Neural cell (in vitro differentiated cells): ENCODE measurements around the gene PPFIA1. TPM values are rescaled to one million over a fixed set of nuclear protein-coding genes. Genes with fewer than 3 reads are reported as not detected.

Experiments
- H2AFZ ChIP-seq: fragments of 200-600, 300-800 bp; sonication (generic), shearing (Covaris generic); 2 replicates; pipeline ENCODE4 v1.6.0; 2014; ENCODE audit warnings: low read depth, mild to moderate bottlenecking, antibody characterized with exemption, low read length, moderate library complexity
- H3F3A ChIP-seq: fragments of 200-600 bp; shearing (Covaris generic); 2 replicates; pipeline ENCODE4 v1.6.1; 2016; ENCODE audit warnings: mild to moderate bottlenecking, moderate library complexity, mixed read lengths, antibody characterized with exemption, low read length; ENCODE audit not compliant: insufficient read depth, poor library complexity, severe bottlenecking
- H3K27ac ChIP-seq: fragments of 200-600, 300-800 bp; sonication (generic), shearing (Covaris generic); 2 replicates; pipeline ENCODE4 v1.5.1; 2014; ENCODE audit warnings: mild to moderate bottlenecking, low read length, moderate library complexity
- H3K27me3 ChIP-seq: fragments of 300-800, 200-600 bp; sonication (generic), shearing (Covaris generic); 2 replicates; pipeline ENCODE4 v1.6.0; 2014; ENCODE audit warnings: mild to moderate bottlenecking, low read depth, low read length, moderate library complexity; ENCODE audit not compliant: insufficient read depth
- H3K36me3 ChIP-seq: fragments of 300-800, 200-600 bp; sonication (generic), shearing (Covaris generic); 2 replicates; pipeline ENCODE4 v1.5.1; 2014; ENCODE audit warnings: mild to moderate bottlenecking, antibody characterized with exemption, low read length, moderate library complexity; ENCODE audit not compliant: insufficient read depth
- H3K4me2 ChIP-seq: fragments of 300-800, 200-600 bp; sonication (generic), shearing (Covaris generic); 2 replicates; pipeline ENCODE4 v1.6.0; 2014; ENCODE audit warnings: mild to moderate bottlenecking, low read length
- H3K4me3 ChIP-seq: fragments of 300-800, 200-600 bp; sonication (generic), shearing (Covaris generic); 2 replicates; pipeline ENCODE4 v1.5.1; 2014; ENCODE audit warnings: mild to moderate bottlenecking, low read length, moderate library complexity
- H3K79me2 ChIP-seq: fragments of 200-600 bp; shearing (Covaris generic); replicated peaks from 2 replicates; pipeline ENCODE4 v1.6.0; 2014; ENCODE audit warnings: mild to moderate bottlenecking, low read length, moderate library complexity; ENCODE audit not compliant: insufficient read depth
- H3K9ac ChIP-seq: fragments of 300-800, 200-600 bp; sonication (generic), shearing (Covaris generic); 2 replicates; pipeline ENCODE4 v1.6.1; 2016; ENCODE audit warnings: mild to moderate bottlenecking, low read length, mixed read lengths
- H3K9me2 ChIP-seq: fragments of 200-600 bp; shearing (Covaris generic); 2 replicates; pipeline ENCODE4 v1.6.1; 2016; ENCODE audit warnings: mild to moderate bottlenecking, low read length, mixed read lengths; ENCODE audit not compliant: insufficient read depth
- H3K9me3 ChIP-seq: fragments of 200-600, 300-800 bp; sonication (generic), shearing (Covaris generic); 2 replicates; pipeline ENCODE4 v1.6.1; 2016; ENCODE audit warnings: mild to moderate bottlenecking, mixed run types, low read length, moderate library complexity, mixed read lengths
- H4K20me1 ChIP-seq: fragments of 200-600 bp; shearing (Covaris generic); 2 replicates; pipeline ENCODE4 v1.6.1; 2016; ENCODE audit warnings: mild to moderate bottlenecking, mixed run types; ENCODE audit not compliant: insufficient read depth
- EP300 ChIP-seq: fragments of 450-650 bp; conservative IDR thresholded peaks from 2 replicates; pipeline ENCODE4 v1.6.1; 2014; ENCODE audit warnings: antibody characterized with exemption, mild to moderate bottlenecking, moderate library complexity; ENCODE audit not compliant: poor library complexity, severe bottlenecking
- EZH2 ChIP-seq: fragments of 200-600, 300-800 bp; shearing (Covaris generic), sonication (generic); IDR thresholded peaks from 2 replicates; pipeline ENCODE4 v1.6.1; 2014; ENCODE audit warnings: antibody characterized with exemption, low read length, borderline replicate concordance, mild to moderate bottlenecking; ENCODE audit not compliant: insufficient read depth, poor library complexity, severe bottlenecking
- MXI1 ChIP-seq: fragments of 450-650 bp; conservative IDR thresholded peaks from 2 replicates; pipeline ENCODE4 v1.6.1; 2014; ENCODE audit warnings: antibody characterized with exemption, mild to moderate bottlenecking; ENCODE audit not compliant: poor library complexity, severe bottlenecking
- POLR2AphosphoS5 ChIP-seq: IDR thresholded peaks from 2 replicates; pipeline ENCODE4 v1.6.1; 2012
- RAD21 ChIP-seq: fragments of 450-650 bp; conservative IDR thresholded peaks from 2 replicates; pipeline ENCODE4 v1.6.1; 2014; ENCODE audit warnings: antibody characterized with exemption, mild to moderate bottlenecking, moderate library complexity
- SMC3 ChIP-seq: fragments of 450-650 bp; conservative IDR thresholded peaks from 2 replicates; pipeline ENCODE4 v1.6.1; 2014; ENCODE audit warnings: antibody characterized with exemption, mild to moderate bottlenecking, moderate library complexity; ENCODE audit not compliant: poor library complexity
- TAF1 ChIP-seq: IDR thresholded peaks from 2 replicates; pipeline ENCODE4 v1.6.1; 2012; ENCODE audit warnings: low read depth
- polyA plus RNA-seq: library from polyadenylated mRNA; depleted of rRNA; stranded (reverse); fragments of >200 nt; gene quantifications from 2 replicates; pipeline ENCODE4 v1.2.3, GENCODE V29; 2014
- TF ChIP-seq, protein P1 (sequence below): fragments of 450-650 bp; IDR thresholded peaks from 2 replicates; pipeline ENCODE4 v1.5.1; 2014; ENCODE audit warnings: antibody characterized with exemption, mild to moderate bottlenecking, moderate library complexity; ENCODE audit not compliant: poor library complexity, severe bottlenecking
- TF ChIP-seq, protein P2 (sequence below): IDR thresholded peaks from 2 replicates; pipeline ENCODE4 v1.6.1; 2012; ENCODE audit warnings: borderline replicate concordance

Gene PPFIA1
- polyA plus RNA-seq, 1 donor from 2014 or later, result 48.9 TPM

DNA sequence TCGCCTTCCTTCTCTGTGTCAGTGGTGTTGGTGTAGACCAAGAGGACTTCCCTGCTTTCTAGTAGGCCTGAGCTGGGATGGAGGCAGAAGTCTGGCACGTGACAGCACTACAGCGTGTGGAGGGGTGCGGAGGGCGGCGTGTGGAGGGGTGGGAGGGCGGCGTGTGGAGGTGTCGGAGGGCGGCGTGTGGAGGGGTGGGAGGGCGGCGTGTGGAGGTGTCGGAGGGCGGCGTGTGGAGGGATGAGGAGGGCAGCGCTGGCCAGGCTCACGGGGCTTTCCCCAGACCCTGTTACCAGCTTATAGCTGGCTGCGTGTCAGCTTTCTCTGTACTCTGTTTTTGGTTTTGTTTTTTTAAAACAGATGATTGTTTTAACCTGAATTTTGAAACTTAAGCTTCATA lies 82.1 kb downstream of the PPFIA1 start:
- Histone ChIP-seq H3K27me3 (no peaks in the 10 kb centered on the region), H2AFZ (no peak overlapping the region), H4K20me1 (no peaks in the 10 kb centered on the region), H3K9ac (no peak overlapping the region), H3K4me3 (no peak overlapping the region), H3K36me3 (peaks cover 13% of the 10 kb centered on the region), H3K9me3 (no peaks in the 10 kb centered on the region), H3K9me2 (no peaks in the 10 kb centered on the region), H3K4me2 (no peak overlapping the region), H3F3A (no peaks in the 10 kb centered on the region), H3K79me2 (no peaks in the 10 kb centered on the region), H3K27ac (no peak overlapping the region)
- TF ChIP-seq RAD21, result no peak
- TF ChIP-seq EP300, result no peak
- no peak for TF ChIP-seq MXI1
- no peak for TF ChIP-seq POLR2AphosphoS5
- no peak for TF ChIP-seq SMC3
- TF ChIP-seq, protein P1, sequence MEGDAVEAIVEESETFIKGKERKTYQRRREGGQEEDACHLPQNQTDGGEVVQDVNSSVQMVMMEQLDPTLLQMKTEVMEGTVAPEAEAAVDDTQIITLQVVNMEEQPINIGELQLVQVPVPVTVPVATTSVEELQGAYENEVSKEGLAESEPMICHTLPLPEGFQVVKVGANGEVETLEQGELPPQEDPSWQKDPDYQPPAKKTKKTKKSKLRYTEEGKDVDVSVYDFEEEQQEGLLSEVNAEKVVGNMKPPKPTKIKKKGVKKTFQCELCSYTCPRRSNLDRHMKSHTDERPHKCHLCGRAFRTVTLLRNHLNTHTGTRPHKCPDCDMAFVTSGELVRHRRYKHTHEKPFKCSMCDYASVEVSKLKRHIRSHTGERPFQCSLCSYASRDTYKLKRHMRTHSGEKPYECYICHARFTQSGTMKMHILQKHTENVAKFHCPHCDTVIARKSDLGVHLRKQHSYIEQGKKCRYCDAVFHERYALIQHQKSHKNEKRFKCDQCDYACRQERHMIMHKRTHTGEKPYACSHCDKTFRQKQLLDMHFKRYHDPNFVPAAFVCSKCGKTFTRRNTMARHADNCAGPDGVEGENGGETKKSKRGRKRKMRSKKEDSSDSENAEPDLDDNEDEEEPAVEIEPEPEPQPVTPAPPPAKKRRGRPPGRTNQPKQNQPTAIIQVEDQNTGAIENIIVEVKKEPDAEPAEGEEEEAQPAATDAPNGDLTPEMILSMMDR, result no peak
- TF ChIP-seq, protein P2, sequence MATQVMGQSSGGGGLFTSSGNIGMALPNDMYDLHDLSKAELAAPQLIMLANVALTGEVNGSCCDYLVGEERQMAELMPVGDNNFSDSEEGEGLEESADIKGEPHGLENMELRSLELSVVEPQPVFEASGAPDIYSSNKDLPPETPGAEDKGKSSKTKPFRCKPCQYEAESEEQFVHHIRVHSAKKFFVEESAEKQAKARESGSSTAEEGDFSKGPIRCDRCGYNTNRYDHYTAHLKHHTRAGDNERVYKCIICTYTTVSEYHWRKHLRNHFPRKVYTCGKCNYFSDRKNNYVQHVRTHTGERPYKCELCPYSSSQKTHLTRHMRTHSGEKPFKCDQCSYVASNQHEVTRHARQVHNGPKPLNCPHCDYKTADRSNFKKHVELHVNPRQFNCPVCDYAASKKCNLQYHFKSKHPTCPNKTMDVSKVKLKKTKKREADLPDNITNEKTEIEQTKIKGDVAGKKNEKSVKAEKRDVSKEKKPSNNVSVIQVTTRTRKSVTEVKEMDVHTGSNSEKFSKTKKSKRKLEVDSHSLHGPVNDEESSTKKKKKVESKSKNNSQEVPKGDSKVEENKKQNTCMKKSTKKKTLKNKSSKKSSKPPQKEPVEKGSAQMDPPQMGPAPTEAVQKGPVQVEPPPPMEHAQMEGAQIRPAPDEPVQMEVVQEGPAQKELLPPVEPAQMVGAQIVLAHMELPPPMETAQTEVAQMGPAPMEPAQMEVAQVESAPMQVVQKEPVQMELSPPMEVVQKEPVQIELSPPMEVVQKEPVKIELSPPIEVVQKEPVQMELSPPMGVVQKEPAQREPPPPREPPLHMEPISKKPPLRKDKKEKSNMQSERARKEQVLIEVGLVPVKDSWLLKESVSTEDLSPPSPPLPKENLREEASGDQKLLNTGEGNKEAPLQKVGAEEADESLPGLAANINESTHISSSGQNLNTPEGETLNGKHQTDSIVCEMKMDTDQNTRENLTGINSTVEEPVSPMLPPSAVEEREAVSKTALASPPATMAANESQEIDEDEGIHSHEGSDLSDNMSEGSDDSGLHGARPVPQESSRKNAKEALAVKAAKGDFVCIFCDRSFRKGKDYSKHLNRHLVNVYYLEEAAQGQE, result no peak
- no peak for TF ChIP-seq TAF1
- no peak for TF ChIP-seq EZH2

DNA sequence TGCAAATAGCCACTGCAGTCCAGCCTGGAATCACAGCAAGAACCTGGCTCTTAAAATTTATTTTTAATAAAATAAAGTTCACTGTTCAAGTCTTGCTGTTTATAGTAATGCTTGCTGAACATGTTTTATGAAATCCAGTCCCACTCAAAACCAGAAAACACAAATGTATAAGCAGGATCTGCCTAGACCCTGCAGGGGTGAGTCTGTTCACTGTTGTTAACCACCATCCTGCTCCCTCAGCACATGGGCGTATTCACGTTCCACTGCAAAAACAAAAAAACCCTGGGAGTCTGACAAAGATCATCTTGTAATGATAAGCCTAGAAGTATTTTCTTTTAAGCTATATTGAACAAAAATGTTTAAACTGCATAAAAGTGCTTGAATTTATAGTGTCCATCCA lies 82.8 kb downstream of the PPFIA1 start:
- H3K9me3 ChIP-seq, result no peaks in the 10 kb centered on the region
- H3F3A ChIP-seq, result no peaks in the 10 kb centered on the region
- TF ChIP-seq, protein P1, result no peak
- TF ChIP-seq EZH2 (no peak), EP300 (no peak), SMC3 (no peak), MXI1 (no peak), RAD21 (no peak), POLR2AphosphoS5 (no peak), TAF1 (no peak)
- TF ChIP-seq, protein P2, result no peak
- no peaks in the 10 kb centered on the region for H3K9me2 ChIP-seq
- peaks cover 13% of the 10 kb centered on the region for H3K36me3 ChIP-seq
- no peak overlapping the region for H3K9ac ChIP-seq
- H3K79me2 ChIP-seq, result no peaks in the 10 kb centered on the region
- no peak overlapping the region for H3K27ac ChIP-seq
- no peak overlapping the region for H3K4me2 ChIP-seq
- no peak overlapping the region for H2AFZ ChIP-seq
- H3K4me3 ChIP-seq, result no peak overlapping the region
- H3K27me3 ChIP-seq, result no peaks in the 10 kb centered on the region
- no peaks in the 10 kb centered on the region for H4K20me1 ChIP-seq
